Activated naive CD4-positive, alpha-beta T cell treated with anti-CD3 and anti-CD28 coated beads, Interleukin-2, amount 50 U/mL, for 24 hours (primary cell): ENCODE data around the gene MS4A3.
"Not testable (repeated sequence)": the region's sequence is repeated elsewhere in the genome, so short reads cannot be mapped to it uniquely, and the experiment has no call there.

Experiments
- H3K27ac Mint-ChIP-seq: one replicate; pipeline ENCODE4 v1.8.0; 2021; ENCODE audit warnings: mild to moderate bottlenecking, mixed read lengths
- H3K27me3 Mint-ChIP-seq: one replicate; pipeline ENCODE4 v1.8.0; 2021; ENCODE audit warnings: mixed read lengths
- H3K36me3 Mint-ChIP-seq: one replicate; pipeline ENCODE4 v1.8.0; 2021; ENCODE audit warnings: mixed read lengths
- H3K4me1 Mint-ChIP-seq: one replicate; pipeline ENCODE4 v1.8.0; 2021; ENCODE audit warnings: mixed read lengths
- H3K4me3 Mint-ChIP-seq: one replicate; pipeline ENCODE4 v1.8.0; 2021; ENCODE audit warnings: mild to moderate bottlenecking, mixed read lengths
- H3K9me3 Mint-ChIP-seq: one replicate; pipeline ENCODE4 v1.8.0; 2021; ENCODE audit warnings: mixed read lengths

MS4A3 gene

DNA sequence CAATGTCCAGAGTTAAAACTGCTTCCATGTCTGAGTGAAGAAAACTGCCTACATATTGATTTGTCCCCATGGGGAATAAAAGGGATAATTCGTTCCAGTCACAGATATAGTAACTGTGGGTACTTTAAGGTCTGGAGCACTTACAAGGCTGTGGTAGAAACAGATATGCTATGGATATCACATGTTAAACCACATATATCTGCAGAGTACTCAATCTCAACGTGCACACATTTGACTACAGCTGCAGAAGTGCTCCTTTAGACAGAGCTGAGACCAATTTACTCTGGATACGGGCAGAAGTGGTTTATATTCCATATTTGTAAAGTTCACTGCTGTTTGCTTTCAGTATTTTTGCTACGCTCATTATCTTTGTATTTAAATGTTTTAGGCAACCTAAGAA lies 22.3 kb downstream of the MS4A3 start:
- Mint-ChIP-seq H3K36me3 (peaks cover 1% of the 10 kb centered on the region), H3K4me1 (no peaks in the 10 kb centered on the region), H3K27me3 (peaks cover 3% of the 10 kb centered on the region), H3K4me3 (no peak overlapping the region), H3K27ac (no peak overlapping the region), H3K9me3 (peaks cover 5% of the 10 kb centered on the region)

DNA sequence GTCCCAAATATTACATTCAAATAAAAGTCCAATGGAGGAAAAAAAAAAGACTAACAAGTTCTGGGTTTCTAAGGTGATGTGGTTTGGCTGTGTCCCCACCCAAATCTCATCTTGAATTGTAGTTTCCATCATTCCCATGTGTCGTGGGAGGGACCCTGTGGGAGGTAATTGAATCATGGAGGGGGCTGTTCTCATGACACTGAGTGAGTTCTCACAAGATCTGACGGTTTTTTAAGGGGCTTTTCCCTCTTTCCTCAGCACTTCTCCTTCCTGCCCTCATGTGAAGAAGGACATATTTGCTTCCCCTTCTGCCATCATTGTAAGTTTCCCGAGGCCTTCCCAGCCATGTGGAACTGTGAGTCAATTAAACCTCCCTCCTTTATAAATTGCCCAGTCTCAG lies 24.1 kb downstream of the MS4A3 start:
- Mint-ChIP-seq H3K4me3 (no peak overlapping the region), H3K9me3 (peaks cover 5% of the 10 kb centered on the region), H3K4me1 (no peaks in the 10 kb centered on the region), H3K36me3 (peaks cover 1% of the 10 kb centered on the region), H3K27me3 (peaks cover 9% of the 10 kb centered on the region), H3K27ac (no peak overlapping the region)

DNA sequence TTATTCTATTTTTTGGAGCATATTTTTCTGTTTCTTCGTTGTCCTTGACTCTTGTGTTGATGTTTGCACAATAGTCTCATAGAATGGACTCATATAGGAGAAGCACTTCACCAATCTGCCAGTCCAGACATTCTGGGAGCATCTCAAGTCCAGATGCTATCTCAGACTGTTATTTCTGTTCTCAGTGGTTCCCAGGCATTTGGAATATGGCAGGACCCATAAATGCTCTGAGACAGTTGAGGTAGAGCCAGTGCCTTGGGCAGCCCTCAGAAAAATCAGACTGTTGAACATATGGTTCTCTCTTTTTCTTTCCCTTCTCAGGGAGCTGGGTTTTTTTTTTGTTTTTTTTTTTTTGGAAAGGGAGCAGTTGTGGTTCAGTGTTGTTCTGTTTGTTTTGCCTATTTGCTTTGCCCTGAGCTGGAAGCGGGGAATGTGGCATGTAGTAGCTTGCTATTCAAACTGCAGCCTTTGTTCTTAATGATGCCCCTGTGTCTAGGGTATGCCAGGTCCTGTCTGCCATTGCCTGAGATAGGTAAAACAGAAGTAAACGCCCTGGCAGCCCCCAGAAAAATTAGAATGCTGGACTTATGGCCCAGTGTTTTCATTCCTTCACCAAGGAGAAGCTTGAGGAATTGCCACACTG lies 28.3 kb downstream of the MS4A3 start:
- Mint-ChIP-seq H3K27me3 (peaks cover 19% of the 10 kb centered on the region), H3K27ac (no peak overlapping the region), H3K4me1 (no peaks in the 10 kb centered on the region), H3K9me3 (no peaks in the 10 kb centered on the region), H3K4me3 (no peak overlapping the region), H3K36me3 (peaks cover 1% of the 10 kb centered on the region)

DNA sequence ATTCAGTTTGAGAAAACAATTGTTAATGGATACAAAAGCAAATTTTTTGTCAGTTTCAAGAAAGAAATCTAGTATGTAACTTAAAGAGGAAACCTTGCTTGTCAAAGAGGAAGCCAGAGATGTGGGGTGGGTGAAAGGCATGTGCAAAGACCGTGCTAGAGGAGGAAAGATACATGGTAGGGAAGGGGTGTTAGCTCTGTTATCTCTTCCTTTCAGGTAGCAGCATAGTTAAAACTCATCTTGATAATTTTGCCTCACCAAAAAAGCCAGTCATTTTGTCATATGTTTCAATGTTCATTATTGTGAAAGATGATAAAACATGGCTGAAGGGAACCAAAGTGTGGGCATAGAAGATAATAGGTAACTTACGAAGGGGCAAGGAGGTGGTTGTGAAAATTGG lies 29.4 kb downstream of the MS4A3 start:
- H3K27ac Mint-ChIP-seq = no peak overlapping the region
- H3K9me3 Mint-ChIP-seq = no peaks in the 10 kb centered on the region
- H3K27me3 Mint-ChIP-seq = peaks cover 19% of the 10 kb centered on the region
- no peak overlapping the region for H3K4me3 Mint-ChIP-seq
- no peaks in the 10 kb centered on the region for H3K36me3 Mint-ChIP-seq
- no peaks in the 10 kb centered on the region for H3K4me1 Mint-ChIP-seq

DNA sequence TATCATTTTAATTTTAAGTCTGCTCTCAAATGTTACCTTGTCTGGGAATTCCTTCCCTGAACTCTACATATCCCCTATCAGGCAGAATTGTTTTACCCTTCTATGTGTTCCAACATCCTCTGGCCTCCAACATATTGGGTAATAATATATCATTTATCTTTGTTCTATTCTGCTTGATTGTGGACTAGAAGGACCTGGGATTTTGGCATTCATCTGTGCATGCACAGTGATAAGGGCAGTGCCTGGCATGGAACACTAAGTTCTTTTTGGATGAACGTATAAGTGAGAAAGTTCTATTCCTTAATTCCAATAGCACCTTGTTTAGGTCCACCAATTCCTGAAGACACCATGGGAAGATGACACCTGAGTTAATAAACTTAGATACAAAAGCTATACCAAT lies 30.8 kb downstream of the MS4A3 start:
- H3K9me3 Mint-ChIP-seq = no peaks in the 10 kb centered on the region
- no peak overlapping the region for H3K27ac Mint-ChIP-seq
- no peak overlapping the region for H3K4me3 Mint-ChIP-seq
- no peaks in the 10 kb centered on the region for H3K4me1 Mint-ChIP-seq
- H3K36me3 Mint-ChIP-seq = no peaks in the 10 kb centered on the region
- H3K27me3 Mint-ChIP-seq = peaks cover 18% of the 10 kb centered on the region

DNA sequence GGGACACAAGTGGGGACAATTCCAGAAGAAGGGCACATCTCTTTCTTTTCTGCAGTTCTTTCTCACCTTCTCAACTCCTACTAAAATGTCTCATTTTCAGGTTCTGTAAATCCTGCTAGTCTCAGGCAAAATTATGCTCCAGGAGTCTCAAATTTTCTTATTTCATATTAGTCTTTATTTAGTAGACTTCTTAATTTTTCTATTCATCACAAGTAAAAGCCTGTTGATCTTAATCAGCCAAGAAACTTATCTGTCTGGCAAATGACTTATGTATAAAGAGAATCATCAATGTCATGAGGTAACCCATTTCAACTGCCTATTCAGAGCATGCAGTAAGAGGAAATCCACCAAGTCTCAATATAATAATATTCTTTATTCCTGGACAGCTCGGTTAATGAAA lies 31.9 kb downstream of the MS4A3 start, which contains the start of gene MS4A2:
TSS of gene MS4A2 (plus strand) at position 301 of the 400 bp plus-strand sequence. CDS start 102 bp downstream, outside the sequence.
- H3K4me1 Mint-ChIP-seq = no peaks in the 10 kb centered on the region
- H3K4me3 Mint-ChIP-seq = no peak within 1 kb of the TSS
- H3K36me3 Mint-ChIP-seq = no peaks in the 10 kb centered on the region
- no peak within 1 kb of the TSS for H3K27ac Mint-ChIP-seq
- no peaks in the 10 kb centered on the region for H3K9me3 Mint-ChIP-seq
- peaks cover 17% of the 10 kb centered on the region for H3K27me3 Mint-ChIP-seq

DNA sequence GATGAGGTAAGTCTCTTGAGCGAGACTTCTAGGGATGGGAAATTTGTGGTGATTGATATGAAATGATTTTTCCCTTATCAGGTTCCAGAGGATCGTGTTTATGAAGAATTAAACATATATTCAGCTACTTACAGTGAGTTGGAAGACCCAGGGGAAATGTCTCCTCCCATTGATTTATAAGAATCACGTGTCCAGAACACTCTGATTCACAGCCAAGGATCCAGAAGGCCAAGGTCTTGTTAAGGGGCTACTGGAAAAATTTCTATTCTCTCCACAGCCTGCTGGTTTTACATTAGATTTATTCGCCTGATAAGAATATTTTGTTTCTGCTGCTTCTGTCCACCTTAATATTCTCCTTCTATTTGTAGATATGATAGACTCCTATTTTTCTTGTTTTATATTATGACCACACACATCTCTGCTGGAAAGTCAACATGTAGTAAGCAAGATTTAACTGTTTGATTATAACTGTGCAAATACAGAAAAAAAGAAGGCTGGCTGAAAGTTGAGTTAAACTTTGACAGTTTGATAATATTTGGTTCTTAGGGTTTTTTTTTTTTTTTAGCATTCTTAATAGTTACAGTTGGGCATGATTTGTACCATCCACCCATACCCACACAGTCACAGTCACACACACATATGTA lies 39.1 kb downstream of the MS4A3 start:
- Mint-ChIP-seq H3K27ac (no peak overlapping the region), H3K27me3 (no peaks in the 10 kb centered on the region), H3K4me3 (no peak overlapping the region), H3K36me3 (no peaks in the 10 kb centered on the region), H3K9me3 (no peaks in the 10 kb centered on the region), H3K4me1 (no peaks in the 10 kb centered on the region)

DNA sequence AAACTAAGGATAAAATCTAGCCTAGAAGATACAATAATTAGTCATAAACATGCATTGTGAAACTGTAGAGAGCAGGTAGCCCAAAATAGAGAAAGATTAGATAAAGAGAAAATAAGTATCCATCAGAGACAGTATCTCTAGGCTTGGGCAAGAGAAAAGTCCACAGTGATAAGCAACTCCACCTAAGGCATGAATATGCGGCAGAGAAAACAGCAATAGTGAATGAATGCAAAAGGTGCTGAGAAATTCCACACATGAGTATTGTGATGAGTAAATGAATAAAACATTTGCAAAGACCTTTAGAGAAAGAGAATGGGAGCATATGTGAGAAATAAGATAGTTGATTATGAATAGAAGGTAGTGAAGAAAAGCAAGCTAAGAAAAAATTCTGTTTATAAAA lies 40.7 kb downstream of the MS4A3 start:
- H3K4me1 Mint-ChIP-seq = no peaks in the 10 kb centered on the region
- H3K27me3 Mint-ChIP-seq = no peaks in the 10 kb centered on the region
- H3K27ac Mint-ChIP-seq = no peak overlapping the region
- H3K4me3 Mint-ChIP-seq = no peak overlapping the region
- no peaks in the 10 kb centered on the region for H3K9me3 Mint-ChIP-seq
- no peaks in the 10 kb centered on the region for H3K36me3 Mint-ChIP-seq

DNA sequence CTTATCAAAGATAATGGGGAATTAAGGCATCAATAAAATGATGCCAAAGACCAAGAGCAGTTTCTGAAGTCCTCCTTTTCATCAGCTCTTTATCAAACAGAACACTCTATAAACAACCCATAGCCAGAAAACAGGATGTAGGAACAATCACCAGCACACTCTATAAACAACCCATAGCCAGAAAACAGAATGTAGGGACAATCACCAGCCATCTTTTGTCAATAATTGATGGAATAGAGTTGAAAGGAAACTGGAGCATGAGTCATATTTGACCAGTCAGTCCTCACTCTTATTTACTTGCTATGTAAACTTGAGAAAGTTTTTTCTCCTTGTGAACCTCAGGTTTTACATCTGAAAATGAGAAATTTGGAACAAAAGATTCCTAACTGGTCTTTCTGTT lies 42.0 kb downstream of the MS4A3 start:
- H3K4me1 Mint-ChIP-seq = no peaks in the 10 kb centered on the region
- H3K27ac Mint-ChIP-seq = no peak overlapping the region
- no peaks in the 10 kb centered on the region for H3K27me3 Mint-ChIP-seq
- H3K4me3 Mint-ChIP-seq = no peak overlapping the region
- no peaks in the 10 kb centered on the region for H3K9me3 Mint-ChIP-seq
- no peaks in the 10 kb centered on the region for H3K36me3 Mint-ChIP-seq

DNA sequence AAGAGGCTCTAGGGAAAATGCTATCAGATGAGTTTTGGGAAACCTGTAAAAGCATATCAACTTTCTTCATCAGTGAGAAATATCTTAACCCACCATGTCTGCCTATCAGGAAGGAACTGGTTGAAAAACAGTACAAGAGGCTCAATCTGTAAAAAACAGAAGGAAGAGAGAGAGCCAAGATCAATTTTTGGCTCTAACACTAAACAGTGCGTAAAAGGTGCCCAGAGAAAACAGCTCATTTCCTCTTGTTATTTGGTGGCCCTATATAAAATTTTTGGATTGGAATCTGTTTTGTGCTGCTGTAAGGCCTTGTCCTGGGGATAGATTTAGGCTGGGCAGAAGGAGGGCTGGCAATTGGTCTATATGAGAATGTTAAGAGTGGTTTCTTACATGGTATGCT lies 44.1 kb downstream of the MS4A3 start:
- Mint-ChIP-seq H3K36me3 (no peaks in the 10 kb centered on the region), H3K4me1 (no peaks in the 10 kb centered on the region), H3K9me3 (no peaks in the 10 kb centered on the region), H3K27me3 (no peaks in the 10 kb centered on the region), H3K4me3 (no peak overlapping the region), H3K27ac (no peak overlapping the region)

DNA sequence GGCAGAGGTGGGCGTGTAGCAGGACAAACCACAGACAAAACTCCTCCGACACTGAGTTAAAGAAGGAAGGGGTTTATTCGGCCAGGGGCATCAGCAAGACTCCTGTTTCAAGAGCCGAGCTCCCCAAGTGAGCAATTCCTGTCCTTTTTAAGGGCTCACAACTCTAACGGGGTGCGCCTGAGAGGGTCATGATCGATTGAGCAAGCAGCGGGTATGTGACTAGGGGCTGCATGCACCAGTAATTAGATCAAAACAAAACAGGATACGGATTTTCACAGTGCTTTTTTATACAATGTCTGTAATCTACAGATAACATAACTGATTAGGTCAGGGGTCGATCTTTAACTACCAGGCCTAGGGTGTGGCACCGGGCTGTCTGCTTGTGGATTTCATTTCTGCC lies 44.9 kb downstream of the MS4A3 start:
- H3K27ac Mint-ChIP-seq, H3K27me3 Mint-ChIP-seq, H3K9me3 Mint-ChIP-seq, H3K4me3 Mint-ChIP-seq, H3K36me3 Mint-ChIP-seq, H3K4me1 Mint-ChIP-seq: not testable (repeated sequence)

DNA sequence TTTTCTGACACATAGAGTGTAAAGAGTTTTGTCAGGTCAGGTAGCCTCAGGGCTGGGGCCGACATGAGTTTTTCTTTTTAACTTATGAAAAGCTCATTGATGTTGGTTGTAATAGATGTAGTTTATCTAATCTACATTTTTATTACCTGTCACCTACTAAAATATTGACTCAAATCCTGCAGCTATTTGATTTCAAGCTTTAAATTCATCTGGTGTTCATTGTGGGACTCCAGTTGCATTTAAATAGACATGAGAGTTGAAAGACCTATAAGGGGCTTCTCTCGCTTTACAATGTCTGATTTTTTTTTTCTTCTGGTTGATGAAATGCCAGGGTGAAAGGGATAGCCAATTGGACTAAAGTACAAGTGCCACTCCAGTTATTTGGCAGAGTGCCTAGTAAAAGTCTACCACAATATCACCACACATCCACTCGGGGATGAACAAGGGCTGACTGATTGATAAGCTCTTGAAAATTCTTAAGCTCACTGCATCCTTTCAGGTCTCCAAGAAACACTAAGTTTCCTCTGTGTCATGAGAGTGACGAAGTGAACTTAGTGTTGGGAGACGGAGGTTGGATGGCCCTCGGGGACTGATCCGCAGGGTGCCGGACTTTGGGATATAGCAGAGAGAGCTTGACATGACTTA lies 48.1 kb downstream of the MS4A3 start:
- not testable (repeated sequence) for H3K27ac Mint-ChIP-seq

DNA sequence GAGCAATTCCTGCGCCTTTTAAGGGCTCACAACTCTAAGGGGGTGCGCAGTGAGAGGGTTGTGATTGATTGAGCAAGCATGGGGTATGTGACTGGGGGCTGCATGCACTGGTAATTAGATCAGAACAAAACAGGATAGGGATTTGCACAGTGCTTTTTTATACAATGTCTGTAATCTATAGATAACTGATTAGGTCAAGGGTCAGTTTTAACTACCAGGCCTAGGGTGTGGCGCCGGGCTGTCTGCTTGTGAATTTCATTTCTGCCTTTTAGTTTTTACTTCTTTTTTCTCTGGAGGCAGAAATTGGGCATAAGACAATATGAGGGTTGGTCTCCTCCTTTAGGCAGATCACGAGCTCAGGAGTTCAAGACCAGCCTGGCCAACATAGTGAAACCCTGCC lies 52.2 kb downstream of the MS4A3 start:
- not testable (repeated sequence) for H3K27ac Mint-ChIP-seq, H3K9me3 Mint-ChIP-seq, H3K36me3 Mint-ChIP-seq, H3K27me3 Mint-ChIP-seq, H3K4me3 Mint-ChIP-seq, H3K4me1 Mint-ChIP-seq

More for the DNA sequence above, 48.1 kb downstream of the MS4A3 start:
- not testable (repeated sequence) for H3K4me3 Mint-ChIP-seq, H3K36me3 Mint-ChIP-seq, H3K9me3 Mint-ChIP-seq, H3K27me3 Mint-ChIP-seq, H3K4me1 Mint-ChIP-seq

DNA sequence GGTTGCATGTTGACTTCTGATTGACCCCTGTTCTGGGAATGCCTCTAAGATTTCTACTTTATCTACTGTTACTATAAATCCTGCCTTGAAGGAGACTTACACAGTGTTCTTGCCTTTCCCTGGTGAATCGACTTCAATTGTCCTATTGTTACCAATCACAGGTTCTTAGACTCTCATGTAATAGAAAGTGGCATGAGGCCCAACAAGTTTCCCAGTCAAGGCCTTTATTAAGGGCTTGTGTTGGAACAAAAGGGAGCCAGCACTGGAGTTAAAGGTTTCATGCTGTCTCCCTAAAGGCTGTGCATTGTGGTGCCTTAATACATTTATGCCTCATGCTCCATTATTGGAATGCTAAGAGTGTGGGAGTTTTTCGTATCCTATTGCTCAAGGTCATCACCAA lies 55.3 kb downstream of the MS4A3 start:
- H3K9me3 Mint-ChIP-seq = no peaks in the 10 kb centered on the region
- no peak overlapping the region for H3K27ac Mint-ChIP-seq
- no peaks in the 10 kb centered on the region for H3K36me3 Mint-ChIP-seq
- no peak overlapping the region for H3K4me3 Mint-ChIP-seq
- H3K27me3 Mint-ChIP-seq = peaks cover 5% of the 10 kb centered on the region
- no peaks in the 10 kb centered on the region for H3K4me1 Mint-ChIP-seq

DNA sequence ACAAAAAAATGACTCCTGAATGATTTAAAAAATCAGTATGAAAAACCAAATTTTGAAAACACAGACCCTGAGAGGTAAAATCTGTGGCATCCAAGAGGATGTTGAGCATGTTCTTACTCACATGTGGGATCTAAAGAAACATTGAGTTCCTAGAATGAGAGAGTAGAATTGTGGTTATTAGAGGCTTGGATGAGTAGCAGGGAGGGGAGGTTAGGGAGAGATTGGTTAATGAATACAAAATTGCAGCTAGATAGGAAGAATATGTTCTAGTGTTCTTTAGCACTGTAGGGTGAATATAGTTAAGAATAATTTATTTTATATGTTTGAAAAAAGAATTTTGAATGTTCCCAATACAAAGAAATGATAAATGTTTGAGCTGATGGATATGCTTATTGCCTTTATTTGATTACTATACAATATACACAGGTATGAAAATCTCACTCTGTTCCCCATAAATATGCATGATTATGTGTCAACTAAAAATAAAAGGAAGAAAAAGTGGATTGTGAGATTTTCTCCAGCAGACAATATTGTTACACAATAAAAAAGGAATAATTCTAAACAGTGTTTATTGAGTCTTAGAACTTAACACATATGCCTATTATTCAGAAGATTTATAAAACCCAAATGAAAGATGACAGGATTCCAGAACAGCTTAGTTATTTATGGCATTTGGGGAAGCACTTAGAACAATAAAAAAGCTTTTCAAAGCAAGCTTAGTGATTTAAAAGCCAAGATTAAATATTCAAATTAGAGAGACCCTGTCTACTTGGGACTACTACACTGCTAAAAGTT lies 60.7 kb downstream of the MS4A3 start:
- Mint-ChIP-seq H3K4me1 (no peaks in the 10 kb centered on the region), H3K27ac (no peak overlapping the region), H3K36me3 (no peaks in the 10 kb centered on the region), H3K4me3 (no peak overlapping the region), H3K27me3 (peaks cover 8% of the 10 kb centered on the region), H3K9me3 (no peaks in the 10 kb centered on the region)

DNA sequence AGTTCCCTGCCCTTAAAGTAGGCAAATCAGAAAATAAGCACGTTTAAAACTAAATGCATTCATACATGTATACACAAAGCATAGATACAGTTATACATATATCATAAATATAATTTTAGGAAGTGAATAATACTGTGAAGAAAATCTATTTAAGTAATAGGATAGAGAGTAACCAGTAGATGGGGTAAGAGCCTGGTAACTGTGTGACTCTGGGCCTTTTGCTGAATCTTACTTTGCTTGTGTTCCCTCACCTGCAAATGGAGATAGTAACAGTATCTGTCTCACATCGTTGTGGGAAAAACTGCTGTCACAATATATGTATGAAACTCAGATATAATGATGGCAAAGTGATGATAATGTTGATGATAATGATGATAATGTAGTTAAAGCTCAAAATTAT lies 61.9 kb downstream of the MS4A3 start:
- no peaks in the 10 kb centered on the region for H3K36me3 Mint-ChIP-seq
- H3K4me3 Mint-ChIP-seq = no peak overlapping the region

More for the DNA sequence above, 61.9 kb downstream of the MS4A3 start:
- Mint-ChIP-seq H3K4me1 (no peaks in the 10 kb centered on the region), H3K27ac (no peak overlapping the region), H3K27me3 (peaks cover 13% of the 10 kb centered on the region), H3K9me3 (no peaks in the 10 kb centered on the region)
